NK-92 (cell line): Measurements from ENCODE around the gene ABTB2.

Experiments
- DNase-seq: peaks from one replicate; lab custom pipeline; 2025; ENCODE audit not compliant: unreplicated experiment; lab: John Stamatoyannopoulos, UW

Gene ABTB2

DNA sequence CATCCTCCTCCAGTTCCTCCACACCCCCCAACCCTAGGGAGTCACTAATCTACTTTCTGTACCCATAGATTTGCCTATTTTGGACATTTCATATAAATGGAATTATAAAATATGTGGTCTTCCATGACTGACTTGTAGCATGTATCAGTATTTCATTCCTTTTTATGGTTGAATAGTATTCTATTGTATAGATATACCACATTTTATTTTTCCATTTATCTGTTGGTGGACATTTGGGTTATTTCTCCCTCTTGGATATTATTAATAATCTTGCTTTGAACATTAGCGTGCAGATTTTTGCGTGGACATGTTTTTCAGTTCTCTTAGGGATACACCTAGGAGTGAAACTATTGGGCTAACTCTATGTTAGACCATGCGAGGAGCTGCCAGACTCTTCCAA lies 229.0 kb downstream of the ABTB2 start:
- DNase-seq: no peak

GRCh38 chr11:34126959-34127848 lies 230.6 kb downstream of the ABTB2 start:
- DNase-seq: no peak

DNA sequence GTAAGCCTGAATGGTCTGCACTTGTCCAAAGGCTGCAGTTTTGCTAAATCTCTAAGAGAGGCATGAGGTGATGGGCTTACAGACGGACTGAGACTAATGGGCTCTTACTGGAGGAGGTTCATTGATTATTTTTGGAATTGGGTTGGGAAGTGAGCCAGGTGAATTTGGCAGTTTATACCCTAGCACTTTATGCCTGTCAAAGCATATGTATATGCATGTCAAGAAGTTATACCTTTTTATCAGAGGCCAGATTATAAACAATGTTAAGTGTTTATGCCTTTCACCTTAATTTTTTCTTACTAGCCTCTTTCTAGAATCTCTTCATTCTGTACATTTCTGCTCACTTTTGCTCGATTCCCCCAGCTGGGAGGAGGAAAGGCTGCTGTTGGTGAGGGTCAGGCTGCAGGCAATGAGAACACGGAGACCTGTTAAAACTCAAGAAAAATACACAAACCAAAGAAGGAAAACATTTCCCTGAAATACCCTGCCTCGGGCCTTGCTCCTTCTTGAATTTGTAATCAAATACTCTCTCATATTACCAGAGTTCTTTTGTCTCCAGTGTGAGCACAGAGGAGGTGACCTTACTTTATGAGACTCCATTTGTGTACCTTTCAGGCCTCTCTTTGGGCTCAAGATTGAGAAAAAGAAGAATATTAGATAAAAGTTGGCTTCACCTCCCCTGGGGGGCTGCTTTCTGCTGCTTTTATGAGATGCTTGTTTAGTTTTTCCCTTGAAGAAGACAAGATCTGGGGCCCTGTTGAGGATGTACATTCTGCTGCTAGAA lies 232.7 kb downstream of the ABTB2 start:
- DNase-seq: no peak

DNA sequence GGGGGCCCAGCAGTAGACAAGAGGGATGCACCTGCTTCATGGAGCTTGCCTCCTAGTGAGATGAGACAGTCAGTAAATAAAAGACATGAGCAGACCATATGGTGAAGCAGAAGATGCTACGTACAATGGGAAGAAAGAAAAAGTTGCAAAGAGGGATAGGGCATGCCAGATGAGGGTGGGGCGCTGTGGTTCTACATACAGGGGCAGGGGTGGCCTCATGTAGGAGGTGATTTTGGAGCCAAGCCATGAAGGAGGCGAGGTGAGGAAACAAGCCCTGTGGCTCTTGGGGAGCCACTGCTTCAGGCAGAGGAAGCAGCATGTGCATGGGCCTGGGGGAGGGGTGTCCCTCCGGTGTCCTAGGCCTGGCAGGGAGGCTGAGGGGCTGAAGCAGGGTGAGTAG lies 237.2 kb downstream of the ABTB2 start:
- no peak for DNase-seq

- DNase-seq: no peak
Measured at GRCh38 chr11:34114471-34114870, 243.3 kb downstream of the ABTB2 start.

- no peak for DNase-seq
Measured at GRCh38 chr11:34114014-34114413, 243.8 kb downstream of the ABTB2 start.

DNA sequence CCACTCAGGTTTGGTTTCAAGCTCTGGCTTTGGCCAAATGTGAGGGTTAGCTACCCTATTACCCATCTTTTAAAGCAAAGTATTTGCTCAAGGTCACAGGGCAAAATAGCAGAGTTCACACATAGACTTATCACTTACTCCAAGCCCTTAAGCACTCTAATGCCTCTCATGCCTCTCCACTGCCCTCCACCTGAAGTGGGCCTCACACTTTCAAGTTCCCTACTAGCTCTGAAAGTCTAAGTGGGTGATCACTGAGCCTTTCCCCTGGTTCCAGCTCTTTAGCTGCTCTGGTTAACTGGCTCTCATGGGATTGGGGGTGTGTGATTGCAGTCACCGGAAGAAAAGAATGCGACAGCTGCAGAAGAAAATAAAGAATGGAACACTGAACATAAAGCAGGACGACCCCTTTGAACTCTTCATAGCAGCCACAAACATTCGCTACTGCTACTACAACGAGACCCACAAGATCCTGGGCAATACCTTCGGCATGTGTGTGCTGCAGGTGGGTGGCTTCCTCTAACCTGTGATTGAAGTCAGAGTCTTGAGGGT lies 246.0 kb downstream of the ABTB2 start:
- DNase-seq: no peak

DNA sequence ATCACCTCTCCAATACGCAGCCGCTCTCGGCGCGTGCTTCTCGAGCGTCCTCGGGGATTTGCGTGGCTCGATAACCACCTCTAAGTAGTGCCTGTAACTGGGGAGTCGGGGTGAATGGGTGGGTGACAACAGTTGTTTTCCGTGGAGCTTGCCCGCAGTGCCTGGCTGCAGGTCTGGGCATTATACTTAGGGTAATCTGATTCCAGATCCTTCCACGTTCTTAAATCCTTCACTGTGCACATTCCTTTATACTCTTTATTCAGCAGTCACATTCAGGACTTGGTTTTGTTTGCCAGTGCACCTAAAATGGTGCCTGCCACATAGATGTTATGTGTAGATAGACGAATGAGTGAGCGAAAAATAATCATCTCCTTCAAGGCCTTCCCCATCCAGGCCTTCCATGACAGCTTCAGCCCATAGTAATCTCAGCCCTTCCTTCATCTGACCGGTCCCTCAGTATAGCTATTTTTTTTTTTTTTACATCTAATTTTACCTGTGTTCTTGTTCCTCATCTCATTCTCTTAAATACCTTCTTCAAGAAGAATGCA lies 251.8 kb downstream of the ABTB2 start:
- no peak for DNase-seq

GRCh38 chr11:34105079-34105956 lies 252.5 kb downstream of the ABTB2 start, which contains the start of gene NAT10:
Gene NAT10, plus strand, starts transcription at chr11:34105629. Its CDS starts 2,597 bp downstream, at chr11:34108226.
- peak; percentile 94 for DNase-seq

DNA sequence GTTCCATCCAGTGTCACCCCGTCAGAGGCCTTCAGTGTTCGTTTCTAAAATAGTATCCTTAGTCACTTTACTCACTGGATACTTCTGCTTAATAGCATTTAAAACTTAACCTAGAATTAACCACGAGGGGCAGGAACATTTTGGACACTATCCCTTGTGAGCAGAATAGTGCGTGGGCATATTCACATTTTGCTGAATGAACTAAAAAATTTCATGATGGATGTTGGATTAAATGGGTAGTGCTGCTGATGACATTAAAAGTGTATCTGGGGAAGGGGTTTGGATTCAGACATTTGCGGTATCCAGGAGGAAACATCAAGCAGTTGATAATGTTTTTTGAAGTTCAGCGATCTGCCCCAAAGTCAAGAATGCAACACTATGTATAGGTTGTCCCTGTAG lies 253.1 kb downstream of the ABTB2 start:
- DNase-seq: no peak
